PC-3 (cell line): ENCODE measurements around the gene RABGGTA. TPM values are rescaled to one million over a fixed set of nuclear protein-coding genes. Genes with fewer than 3 reads are reported as not detected.
A peak's percentile ranks its signal among the peaks of the same experiment; 100 is the strongest.

Experiments
- ATAC-seq: fragments of 200-7000 bp; cut with Tn5 transposase; 2 replicates; pipeline ENCODE4 v1.9.1; 2020; ENCODE audit warnings: mild to moderate bottlenecking, moderate library complexity
- BruUV-seq: library from RNA; stranded (reverse); fragments of 400-500 nt; replicated peaks from 2 replicates; lab custom pipeline; 2021; lab: Mats Ljungman, UMichigan
- CTCF ChIA-PET: fragments of 300-600 bp; sonication (Branson Sonifier 250); formaldehyde crosslinking; loops from one replicate; lab custom pipeline; 2022; ENCODE audit warnings: antibody characterized with exemption; lab: Charles Lee
- POLR2A ChIA-PET: fragments of 300-600 bp; sonication (Branson Sonifier 250); formaldehyde crosslinking; loops from one replicate; lab custom pipeline; 2022; ENCODE audit warnings: antibody characterized with exemption; ENCODE audit not compliant: unreplicated experiment; lab: Charles Lee
- DNase-seq: peaks from one replicate; pipeline ENCODE4 v3.0.0-alpha.2; 2015
- H2AFZ ChIP-seq: fragments of 300-600 bp; sonication (generic); 2 replicates; pipeline ENCODE4 v1.6.0; 2016; ENCODE audit warnings: antibody characterized with exemption, low read length
- H3F3A ChIP-seq: fragments of 300-600 bp; sonication (generic); one replicate; pipeline ENCODE4 v1.6.0; 2017; ENCODE audit warnings: antibody characterized with exemption, low read length, control low read depth, mild to moderate bottlenecking; ENCODE audit not compliant: unreplicated experiment
- H3K27ac ChIP-seq: fragments of 300-600 bp; sonication (generic); 2 replicates; pipeline ENCODE4 v1.5.1; 2016; ENCODE audit warnings: mild to moderate bottlenecking, low read length
- H3K27me3 ChIP-seq: fragments of 300-600 bp; sonication (generic); 2 replicates; pipeline ENCODE4 v1.6.1; 2016; ENCODE audit warnings: low read length, mixed read lengths
- H3K36me3 ChIP-seq: fragments of 300-600 bp; sonication (generic); 2 replicates; pipeline ENCODE4 v1.6.1; 2016; ENCODE audit warnings: low read depth, mixed run types, low read length, mixed read lengths
- H3K4me1 ChIP-seq: fragments of 300-600 bp; sonication (generic); 2 replicates; pipeline ENCODE4 v1.5.1; 2016; ENCODE audit warnings: low read length; ENCODE audit not compliant: insufficient read depth
- H3K4me2 ChIP-seq: fragments of 300-600 bp; sonication (generic); 2 replicates; pipeline ENCODE4 v1.6.0; 2016; ENCODE audit warnings: low read length
- H3K4me3 ChIP-seq: fragments of 300-600 bp; sonication (generic); 2 replicates; pipeline ENCODE4 v1.5.1; 2016; ENCODE audit warnings: mild to moderate bottlenecking, low read length, mixed read lengths
- H3K79me2 ChIP-seq: fragments of 300-600 bp; sonication (generic); 2 replicates; pipeline ENCODE4 v1.6.1; 2017; ENCODE audit warnings: low read length, mixed read lengths
- H3K9ac ChIP-seq: fragments of 300-600 bp; sonication (generic); 2 replicates; pipeline ENCODE4 v1.6.0; 2016; ENCODE audit warnings: mild to moderate bottlenecking, low read length
- H3K9me2 ChIP-seq: fragments of 300-600 bp; sonication (generic); replicated peaks from 2 replicates; pipeline ENCODE4 v1.6.1; 2016; ENCODE audit warnings: mixed run types, low read length, mixed read lengths
- H3K9me3 ChIP-seq: fragments of 300-600 bp; sonication (generic); 2 replicates; pipeline ENCODE4 v1.6.1; 2016; ENCODE audit warnings: low read length, mixed read lengths
- H4K20me1 ChIP-seq: fragments of 300-600 bp; sonication (generic); 2 replicates; pipeline ENCODE4 v1.6.1; 2016; ENCODE audit warnings: low read length, mixed read lengths
- CTCF ChIP-seq: fragments of 300-600 bp; sonication (generic); conservative IDR thresholded peaks from 2 replicates; pipeline ENCODE4 v1.5.1; 2017; ENCODE audit warnings: antibody characterized with exemption, low read depth, mild to moderate bottlenecking, low read length
- EZH2 ChIP-seq: fragments of 300-600 bp; sonication (generic); IDR thresholded peaks from one replicate; pipeline ENCODE4 v1.6.1; 2017; ENCODE audit warnings: antibody characterized with exemption, mild to moderate bottlenecking, low read length; ENCODE audit not compliant: unreplicated experiment
- EZH2phosphoT487 ChIP-seq: fragments of 300-600 bp; sonication (generic); IDR thresholded peaks from 2 replicates; pipeline ENCODE4 v1.6.1; 2018; ENCODE audit warnings: mild to moderate bottlenecking, antibody characterized with exemption, low read length, borderline replicate concordance
- intact Hi-C: fragments of 100-400 bp; cut with micrococcal nuclease; formaldehyde crosslinking; loops from 2 replicates; pipeline ENCODE4 v1.9.0; 2023
- total RNA-seq: library from RNA; depleted of rRNA; stranded (reverse); fragments of >200 nt; gene quantifications from 2 replicates; pipeline ENCODE4 v1.2.3, GENCODE V29; 2014; rRNA removed

Gene RABGGTA
- total RNA-seq, 1 experiment from 2014 or later, result 39.2 TPM

- no TSS peak for BruUV-seq
- H4K20me1 ChIP-seq, result no peaks in the 10 kb centered on the region
- intact Hi-C loops, result loop anchor here (2.0 to 5.0 kb wide), 2 partner anchors 16 to 81 kb away; partner anchors contain the start of genes DHRS1, GMPR2, NEDD8 and NOP9
Observed at GRCh38 chr14:24216345-24216699, 55.1 kb downstream of the RABGGTA start.

More at GRCh38 chr14:24216345-24216699, 55.1 kb downstream of the RABGGTA start:
- Histone ChIP-seq H3K9me2 (no peaks in the 10 kb centered on the region), H2AFZ (peak overlapping the region; percentile 86; the same call in 1 of the 2 replicates), H3F3A (peaks cover 5% of the 10 kb centered on the region), H3K36me3 (peaks cover 6% of the 10 kb centered on the region; the same call in 1 of the 2 replicates), H3K27ac (no peak overlapping the region), H3K4me1 (peaks cover 11% of the 10 kb centered on the region), H3K4me3 (peak overlapping the region; percentile 81), H3K4me2 (peak overlapping the region; percentile 86), H3K9ac (0 out of 2 replicates have a peak overlapping the region, but pooled peaks have one; percentile 76), H3K27me3 (no peaks in the 10 kb centered on the region), H3K9me3 (no peaks in the 10 kb centered on the region), H3K79me2 (peaks cover 31% of the 10 kb centered on the region)
- TF ChIP-seq CTCF (no peak), EZH2 (no peak), EZH2phosphoT487 (no peak)
- ATAC-seq, result no peak
- DNase-seq, result no peak
- POLR2A ChIA-PET, result no interaction called here
- CTCF ChIA-PET, result interaction anchor here (1.0 kb wide), 3 partner anchors 26 to 92 kb away, joined by 3 to 9 read pairs (median 5); partner anchors contain the start of genes CIDEB and TINF2

Other genes with a start within 250 kb of the RABGGTA start
- gene CARMIL3, start 219.6 kb downstream of the RABGGTA start, total RNA-seq, result not detected in 2 replicates
- gene CPNE6, start 200.0 kb downstream of the RABGGTA start, total RNA-seq, result not detected in 2 replicates
- gene PCK2, start 177.3 kb downstream of the RABGGTA start, total RNA-seq, result 10.0 and 11.6 TPM in 2 replicates
- 68.2 and 85.8 TPM in 2 replicates for gene DCAF11, start 156.8 kb downstream of the RABGGTA start, total RNA-seq
- gene NRL, start 156.6 kb downstream of the RABGGTA start, total RNA-seq, result 1.5 and 1.7 TPM in 2 replicates
- 0.55 TPM in 1 of 2 replicates, not detected in the other for gene FITM1, start 140.9 kb downstream of the RABGGTA start, total RNA-seq
- gene PSME1, start 135.4 kb downstream of the RABGGTA start, total RNA-seq, result 140 and 163 TPM in 2 replicates
- 30.1 and 36.7 TPM in 2 replicates for gene EMC9, start 130.0 kb downstream of the RABGGTA start, total RNA-seq
- gene PSME2, start 125.0 kb downstream of the RABGGTA start, total RNA-seq, result 211 and 297 TPM in 2 replicates
- 69.6 and 79.4 TPM in 2 replicates for gene RNF31, start 124.1 kb downstream of the RABGGTA start, total RNA-seq
- 10.5 and 20.6 TPM in 2 replicates for gene IRF9, start 110.3 kb downstream of the RABGGTA start, total RNA-seq
- 1.9 and 5.7 TPM in 2 replicates for gene REC8, start 99.5 kb downstream of the RABGGTA start, total RNA-seq
- gene IPO4, start 82.8 kb downstream of the RABGGTA start, total RNA-seq, result 193 and 211 TPM in 2 replicates
- 52.1 and 58.3 TPM in 2 replicates for gene TM9SF1, start 76.2 kb downstream of the RABGGTA start, total RNA-seq
- gene TSSK4, start 65.9 kb downstream of the RABGGTA start, total RNA-seq, result 0.11 TPM in 1 of 2 replicates, not detected in the other
- gene CHMP4A, start 58.1 kb downstream of the RABGGTA start, total RNA-seq, result 58.3 and 67.9 TPM in 2 replicates
- 16.2 and 23.5 TPM in 2 replicates for gene MDP1, start 55.5 kb downstream of the RABGGTA start, total RNA-seq
- 330 and 337 TPM in 2 replicates for gene NEDD8, start 39.2 kb downstream of the RABGGTA start, total RNA-seq
- 51.8 and 56.9 TPM in 2 replicates for gene GMPR2, start 38.7 kb downstream of the RABGGTA start, total RNA-seq
- gene TINF2, start 29.0 kb downstream of the RABGGTA start, total RNA-seq, result 31.7 and 39.8 TPM in 2 replicates
- 2.6 and 3.2 TPM in 2 replicates for gene TGM1, start 8.4 kb downstream of the RABGGTA start, total RNA-seq
- gene DHRS1, start 28.2 kb upstream of the RABGGTA start, total RNA-seq, result 15.8 and 15.9 TPM in 2 replicates
- 30.4 and 35.5 TPM in 2 replicates for gene NOP9, start 28.3 kb upstream of the RABGGTA start, total RNA-seq
- not detected in 2 replicates for gene CIDEB, start 36.4 kb upstream of the RABGGTA start, total RNA-seq
- gene LTB4R2, start 38.5 kb upstream of the RABGGTA start, total RNA-seq, result 9.3 and 19.3 TPM in 2 replicates
- 11.6 and 13.1 TPM in 2 replicates for gene LTB4R, start 39.9 kb upstream of the RABGGTA start, total RNA-seq
- gene ADCY4, start 63.5 kb upstream of the RABGGTA start, total RNA-seq, result 0.04 TPM in 1 of 2 replicates, not detected in the other
- not detected in 2 replicates for gene RIPK3, start 68.4 kb upstream of the RABGGTA start, total RNA-seq
- 11.5 and 15.1 TPM in 2 replicates for gene NFATC4, start 96.6 kb upstream of the RABGGTA start, total RNA-seq
- 2.7 and 3.1 TPM in 2 replicates for gene NYNRIN, start 127.4 kb upstream of the RABGGTA start, total RNA-seq
- 2.9 and 3.4 TPM in 2 replicates for gene CBLN3, start 158.1 kb upstream of the RABGGTA start, total RNA-seq
- 50.9 and 51.6 TPM in 2 replicates for gene KHNYN, start 158.4 kb upstream of the RABGGTA start, total RNA-seq
- 24.7 and 29.8 TPM in 2 replicates for gene SDR39U1, start 171.2 kb upstream of the RABGGTA start, total RNA-seq
- gene CMA1, start 236.7 kb upstream of the RABGGTA start, total RNA-seq, result not detected in 2 replicates